HG03460 (cell line): ENCODE measurements around the gene RAB5B.
"Not testable (repeated sequence)": the region's sequence is repeated elsewhere in the genome, so short reads cannot be mapped to it uniquely, and the experiment has no call there.

ENCODE experiments used
- ATAC-seq: cut with Tn5 transposase; IDR thresholded peaks from one replicate; pipeline ENCODE4 v1.9.1; 2021; ENCODE audit not compliant: unreplicated experiment

RAB5B gene

DNA sequence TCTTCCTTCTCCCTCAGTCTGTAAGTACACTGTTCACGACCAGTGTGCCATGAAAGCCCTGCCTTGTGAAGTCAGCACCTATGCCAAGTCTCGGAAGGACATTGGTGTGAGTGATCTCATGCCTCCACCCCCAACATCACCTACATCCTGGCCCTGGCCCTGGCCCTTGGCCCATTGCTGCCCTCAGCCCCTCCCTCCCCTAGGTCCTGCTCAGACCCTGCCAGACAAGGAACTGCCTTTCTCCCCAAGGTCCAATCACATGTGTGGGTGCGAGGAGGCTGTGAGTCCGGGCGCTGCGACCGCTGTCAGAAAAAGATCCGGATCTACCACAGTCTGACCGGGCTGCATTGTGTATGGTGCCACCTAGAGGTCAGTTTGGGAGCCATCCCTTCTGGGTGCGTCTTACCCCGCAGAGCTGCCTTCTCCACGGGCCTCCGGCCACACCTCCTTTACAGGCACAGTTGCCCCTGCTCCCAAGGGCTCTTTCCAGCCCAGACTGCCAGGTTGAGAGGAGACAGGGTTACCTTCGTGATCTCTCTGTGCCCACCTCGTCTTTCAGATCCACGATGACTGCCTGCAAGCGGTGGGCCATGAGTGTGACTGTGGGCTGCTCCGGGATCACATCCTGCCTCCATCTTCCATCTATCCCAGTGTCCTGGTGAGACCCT, 33.7 kb upstream of the RAB5B start:
- ATAC-seq: peak; percentile 97

DNA sequence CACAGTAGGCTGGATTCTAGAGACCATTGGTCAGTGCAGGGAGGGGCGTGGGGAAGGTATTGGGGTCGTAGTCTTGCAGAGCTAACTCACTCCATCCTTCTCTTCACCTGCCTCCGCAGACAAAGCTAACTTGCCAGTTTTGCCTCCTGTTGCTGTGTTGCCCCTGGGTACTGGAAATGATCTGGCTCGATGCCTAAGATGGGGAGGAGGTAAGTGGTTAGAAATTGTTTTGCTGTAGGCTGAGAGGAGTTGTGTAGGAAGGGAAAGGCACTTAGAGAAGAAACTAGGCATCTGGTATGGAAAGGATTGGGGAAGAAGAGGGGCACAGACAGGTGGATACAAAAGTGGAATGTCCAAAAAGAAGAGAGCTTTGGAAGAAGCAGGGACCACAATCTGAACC, 31.8 kb upstream of the RAB5B start:
- ATAC-seq: no peak

DNA sequence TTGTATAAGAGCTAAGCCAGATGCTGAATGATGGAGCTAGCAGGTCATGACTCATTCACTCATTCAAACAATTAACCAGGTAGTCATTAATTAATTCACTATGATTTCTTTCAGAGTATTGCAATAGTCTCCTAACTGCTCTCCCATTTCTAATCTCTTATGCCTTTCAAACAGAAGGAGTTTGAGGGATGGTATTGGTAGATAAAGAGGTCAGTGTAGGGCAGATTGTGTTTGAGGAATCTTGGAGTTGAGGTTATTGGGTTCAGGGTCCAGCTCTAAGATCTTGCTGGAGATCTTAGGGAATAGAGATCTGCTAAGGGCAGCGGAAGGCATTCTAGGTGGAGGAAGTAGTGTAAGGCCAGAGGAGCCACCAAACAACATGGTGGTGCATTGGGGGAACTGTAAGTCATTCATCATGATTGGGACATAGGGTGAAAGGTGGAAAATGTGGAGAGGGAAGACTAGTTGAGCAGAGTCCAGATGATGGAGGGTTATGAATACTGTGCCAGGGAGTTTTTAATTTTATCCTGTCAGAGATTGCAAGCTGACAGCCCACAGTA, 31.2 kb upstream of the RAB5B start:
- ATAC-seq: no peak

DNA sequence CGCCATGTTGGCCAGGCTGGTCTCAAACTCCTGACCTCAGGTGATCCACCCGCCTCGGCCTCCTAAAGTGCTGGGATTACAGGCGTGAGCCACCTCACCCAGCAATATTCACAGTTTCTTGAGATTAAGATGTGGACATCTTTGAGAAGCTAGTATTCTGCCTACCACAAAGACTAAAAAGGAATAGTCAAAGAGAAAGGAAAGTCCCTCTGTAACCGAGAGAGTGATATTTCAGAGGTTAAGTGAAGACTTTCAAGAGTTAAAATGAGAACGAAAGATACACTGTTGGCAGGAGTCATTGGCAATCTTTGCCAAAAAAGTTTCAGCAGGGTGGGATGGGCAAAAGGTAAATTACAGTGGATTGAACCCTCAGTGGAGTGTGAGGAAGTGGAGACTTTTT, 27.3 kb upstream of the RAB5B start:
- no peak for ATAC-seq

DNA sequence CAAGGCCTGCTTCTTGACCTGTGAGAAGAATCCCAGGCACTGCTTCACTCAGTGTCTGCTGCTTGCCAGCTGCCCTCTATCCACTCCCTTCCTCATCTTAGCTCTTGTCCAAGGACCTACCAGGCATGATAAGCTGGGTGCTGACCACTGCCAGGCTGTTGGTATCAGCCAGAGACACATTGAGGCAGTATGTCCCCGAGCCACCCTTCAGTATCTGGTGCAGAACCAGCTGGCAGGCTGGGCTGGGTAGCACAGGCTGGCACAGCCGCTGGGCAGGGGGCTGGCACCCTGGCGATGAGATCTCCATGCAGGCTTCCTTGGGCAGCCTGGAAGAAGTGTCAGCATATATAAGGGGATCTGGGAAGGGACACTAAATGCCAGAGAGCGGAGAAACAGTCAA, 18.5 kb upstream of the RAB5B start:
- ATAC-seq: no peak

DNA sequence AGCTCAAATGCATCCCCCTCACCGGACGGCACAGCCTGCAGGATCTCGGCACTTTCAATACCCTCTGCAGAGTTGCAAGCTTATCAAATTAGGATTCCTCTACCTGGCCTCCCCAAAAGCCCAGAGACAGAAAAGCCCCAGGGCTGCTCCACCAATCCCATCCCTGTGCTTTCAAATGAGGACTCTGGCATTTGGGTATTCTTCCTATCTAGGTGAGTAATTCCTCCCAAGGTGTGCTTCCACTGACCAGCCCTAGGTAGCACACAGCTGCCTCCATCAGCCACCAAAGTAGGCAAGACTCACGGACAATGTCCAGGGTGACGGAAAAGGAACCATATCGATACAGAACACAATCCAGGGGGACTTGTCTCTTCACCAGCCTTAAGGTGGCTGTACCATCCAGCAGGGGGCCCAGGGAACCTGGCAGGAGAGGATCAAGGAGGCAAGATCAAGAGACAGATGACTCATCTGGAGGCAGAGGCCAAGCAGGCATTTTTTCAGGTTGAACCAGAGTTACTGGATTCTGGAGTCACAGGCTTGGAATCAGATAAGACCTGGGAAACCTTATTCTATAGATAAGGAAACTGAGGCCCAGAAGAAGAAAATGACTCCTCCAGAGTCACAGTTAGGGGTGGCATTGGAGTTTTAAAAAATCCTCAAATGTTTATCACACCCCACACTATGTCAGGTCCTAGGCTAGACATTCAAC, 17.9 kb upstream of the RAB5B start:
- ATAC-seq: no peak

DNA sequence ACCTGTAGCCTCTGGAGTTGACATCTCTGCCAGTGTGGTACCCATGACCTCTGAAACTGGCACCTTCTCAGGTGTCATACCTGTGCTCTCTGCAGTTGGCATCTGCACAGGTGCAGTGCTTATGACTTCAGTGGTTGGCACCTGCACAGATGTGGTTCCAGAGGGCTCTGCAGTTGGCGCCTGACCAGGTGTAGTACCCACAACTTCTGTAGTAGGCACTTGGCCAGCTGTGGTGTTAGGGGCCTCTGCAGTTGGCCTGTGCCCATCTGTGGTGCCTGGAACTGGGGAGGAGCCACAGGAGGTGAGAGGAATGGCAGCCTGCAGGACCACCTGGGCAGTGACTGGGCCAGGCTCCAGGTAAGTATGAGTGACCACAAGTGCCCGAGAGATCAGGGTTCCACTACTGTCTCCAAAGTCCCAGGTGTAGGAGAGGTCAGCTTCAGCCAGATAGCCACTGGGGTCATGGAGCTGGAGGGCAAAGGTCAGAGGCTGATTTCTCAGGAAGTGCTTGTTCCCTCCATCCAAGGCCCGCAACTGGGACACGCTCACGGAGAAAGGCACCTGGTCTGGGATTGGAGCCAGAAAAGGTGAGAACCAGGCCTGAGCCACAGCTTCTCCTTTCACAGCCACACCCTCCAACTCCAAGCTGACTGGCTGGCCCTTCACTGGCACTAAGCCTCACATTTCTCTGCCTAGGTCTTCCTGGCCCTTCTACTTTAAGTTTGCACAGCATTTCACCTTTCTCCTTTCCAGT, 16.6 kb upstream of the RAB5B start:
- no peak for ATAC-seq

DNA sequence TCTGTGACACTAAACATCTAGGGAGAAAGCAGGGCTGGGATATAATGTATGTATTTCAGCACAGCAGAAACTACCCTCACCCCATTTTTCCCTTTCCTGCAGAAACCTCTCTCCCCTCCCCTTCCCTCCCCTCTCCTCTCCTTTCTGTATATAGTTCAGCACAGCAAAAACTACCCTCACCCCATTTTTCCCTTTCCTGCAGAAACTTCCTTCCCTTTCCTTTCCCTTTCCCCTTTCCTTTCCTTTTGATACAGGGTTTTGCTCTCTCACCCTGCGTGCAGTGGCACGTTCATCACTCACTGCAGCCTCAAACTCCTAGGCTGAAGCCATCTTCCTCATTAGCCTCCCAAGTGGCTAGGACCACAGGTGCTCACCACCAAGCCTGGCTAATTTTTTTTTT, 10.1 kb upstream of the RAB5B start:
- ATAC-seq: no peak

DNA sequence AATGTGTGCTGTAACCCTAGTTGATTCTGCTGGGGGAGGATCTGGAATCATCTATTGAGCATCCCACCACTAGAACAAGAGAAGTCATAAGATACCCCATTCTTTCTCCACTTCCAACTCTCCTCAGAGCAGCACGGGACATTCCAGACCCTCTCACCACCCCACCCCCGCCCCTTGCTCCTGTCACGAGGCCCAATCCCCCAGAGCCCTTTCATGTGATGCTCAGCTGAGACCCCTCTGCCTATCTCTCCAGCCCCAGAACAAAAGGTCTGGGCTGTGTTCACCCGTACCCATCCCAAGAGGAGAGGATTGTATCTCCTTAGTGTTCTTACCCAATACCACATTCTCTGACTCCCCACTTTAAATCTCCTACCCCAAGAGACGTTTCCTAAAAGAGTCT, 8.6 kb upstream of the RAB5B start:
- ATAC-seq: no peak

DNA sequence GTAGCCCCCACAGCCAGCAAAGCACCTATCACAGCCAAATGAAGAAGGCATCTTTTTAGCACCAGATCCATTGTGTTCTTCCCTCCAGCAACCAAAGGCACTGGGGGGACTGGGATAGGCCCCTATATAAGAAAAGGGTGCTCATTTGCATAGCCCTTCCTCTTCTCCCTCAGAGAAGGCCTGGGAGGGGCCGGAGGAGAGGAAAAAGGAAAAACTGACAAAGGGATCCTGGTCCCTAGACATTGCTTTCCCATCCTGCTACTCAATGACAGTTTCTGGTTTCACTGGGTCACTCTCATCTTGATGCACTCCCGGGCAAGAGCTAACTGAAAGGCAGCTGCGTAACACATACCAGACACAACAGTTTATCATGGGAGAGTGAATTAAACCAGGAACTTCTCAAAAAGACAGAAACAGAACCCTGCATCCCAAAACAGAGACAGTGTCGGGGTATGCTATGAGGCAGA, 7.9 kb upstream of the RAB5B start, which contains the start of gene PMEL:
TSS of gene PMEL (minus strand) at position 102 of the 467 bp plus-strand sequence. CDS start at position 71, 31 bp downstream.
- no peak for ATAC-seq

DNA sequence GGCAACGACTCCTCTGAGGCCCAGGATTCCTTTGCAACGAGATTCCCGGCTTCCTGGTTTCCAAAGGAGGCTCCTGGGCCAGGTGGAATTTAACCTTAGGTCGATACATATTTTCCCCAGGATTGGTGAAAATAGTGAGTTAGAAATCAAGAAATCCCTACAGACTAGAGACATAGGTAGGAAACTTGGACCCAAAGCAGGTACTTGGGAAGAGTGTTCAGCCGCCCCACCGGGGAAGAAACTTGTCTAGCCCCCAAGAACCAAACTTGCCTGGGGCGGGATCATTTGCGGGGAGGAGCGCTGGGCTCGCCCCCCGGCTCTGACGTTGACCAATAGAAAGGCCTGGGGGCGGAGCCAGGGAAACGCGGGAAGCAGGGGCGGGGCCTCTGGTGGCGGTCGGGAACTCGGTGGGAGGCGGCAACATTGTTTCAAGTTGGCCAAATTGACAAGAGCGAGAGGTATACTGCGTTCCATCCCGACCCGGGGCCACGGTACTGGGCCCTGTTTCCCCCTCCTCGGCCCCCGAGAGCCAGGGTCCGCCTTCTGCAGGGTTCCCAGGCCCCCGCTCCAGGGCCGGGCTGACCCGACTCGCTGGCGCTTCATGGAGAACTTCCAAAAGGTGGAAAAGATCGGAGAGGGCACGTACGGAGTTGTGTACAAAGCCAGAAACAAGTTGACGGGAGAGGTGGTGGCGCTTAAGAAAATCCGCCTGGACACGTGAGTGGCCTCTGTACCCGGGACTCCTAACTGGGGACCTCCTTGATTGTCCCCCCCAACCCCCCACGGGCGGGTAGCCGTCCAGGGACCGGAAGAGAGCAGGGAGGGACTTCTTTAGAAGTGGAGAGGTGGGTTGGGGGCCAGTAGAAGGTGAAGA, 7.2 kb upstream of the RAB5B start, which contains the start of gene CDK2:
TSS of gene CDK2 (plus strand) at position 423 of the 874 bp plus-strand sequence. CDS start at position 602, 179 bp downstream.
- ATAC-seq: peak; percentile 95

DNA sequence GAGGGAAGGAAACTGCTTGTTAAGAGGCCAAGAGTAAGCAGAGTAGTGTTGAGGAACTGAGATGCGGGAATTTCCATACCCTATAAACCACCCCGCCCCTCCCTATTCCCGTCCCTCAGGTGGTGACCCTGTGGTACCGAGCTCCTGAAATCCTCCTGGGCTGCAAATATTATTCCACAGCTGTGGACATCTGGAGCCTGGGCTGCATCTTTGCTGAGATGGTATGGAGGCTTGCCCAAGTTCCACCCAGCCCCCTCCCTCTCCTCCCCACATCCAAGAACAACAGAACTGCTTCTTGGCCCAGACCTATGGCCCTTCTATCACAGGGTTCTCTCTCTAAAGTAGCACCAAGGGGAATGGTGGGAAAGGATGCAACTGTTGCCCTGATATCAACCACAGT, 4.5 kb upstream of the RAB5B start:
- ATAC-seq: no peak

DNA sequence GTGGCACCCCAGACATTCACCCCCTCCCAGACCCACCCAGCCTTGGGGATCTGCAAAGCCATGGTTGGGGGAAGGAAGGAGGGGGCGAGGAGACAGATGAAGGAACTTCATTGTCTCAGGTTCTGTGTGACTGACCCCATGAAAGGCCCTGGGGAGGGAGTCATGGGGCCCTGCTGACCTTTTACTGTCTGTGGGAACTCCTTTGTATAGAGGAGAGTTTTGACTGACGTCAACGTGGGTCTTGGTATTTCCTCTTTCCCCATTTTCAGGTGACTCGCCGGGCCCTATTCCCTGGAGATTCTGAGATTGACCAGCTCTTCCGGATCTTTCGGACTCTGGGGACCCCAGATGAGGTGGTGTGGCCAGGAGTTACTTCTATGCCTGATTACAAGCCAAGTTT, 3.1 kb upstream of the RAB5B start:
- ATAC-seq: no peak

DNA sequence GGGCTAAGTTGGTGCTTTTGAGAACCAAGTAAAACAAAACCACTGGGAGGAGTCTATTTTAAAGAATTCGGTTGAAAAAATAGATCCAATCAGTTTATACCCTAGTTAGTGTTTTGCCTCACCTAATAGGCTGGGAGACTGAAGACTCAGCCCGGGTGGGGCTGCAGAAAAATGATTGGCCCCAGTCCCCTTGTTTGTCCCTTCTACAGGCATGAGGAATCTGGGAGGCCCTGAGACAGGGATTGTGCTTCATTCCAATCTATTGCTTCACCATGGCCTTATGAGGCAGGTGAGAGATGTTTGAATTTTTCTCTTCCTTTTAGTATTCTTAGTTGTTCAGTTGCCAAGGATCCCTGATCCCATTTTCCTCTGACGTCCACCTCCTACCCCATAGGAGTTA, 1.8 kb upstream of the RAB5B start:
- ATAC-seq: no peak

DNA sequence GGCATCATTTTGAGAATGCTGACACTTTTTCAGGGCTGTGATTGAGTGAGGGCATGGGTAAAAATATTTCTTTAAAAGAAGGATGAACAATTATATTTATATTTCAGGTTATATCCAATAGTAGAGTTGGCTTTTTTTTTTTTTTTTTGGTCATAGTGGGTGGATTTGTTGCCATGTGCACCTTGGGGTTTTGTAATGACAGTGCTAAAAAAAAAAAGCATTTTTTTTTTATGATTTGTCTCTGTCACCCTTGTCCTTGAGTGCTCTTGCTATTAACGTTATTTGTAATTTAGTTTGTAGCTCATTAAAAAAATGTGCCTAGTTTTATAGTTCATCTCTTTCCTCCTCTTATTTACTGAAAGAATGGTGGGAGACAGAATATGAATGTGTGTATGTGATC, 1.4 kb upstream of the RAB5B start:
- ATAC-seq: no peak

DNA sequence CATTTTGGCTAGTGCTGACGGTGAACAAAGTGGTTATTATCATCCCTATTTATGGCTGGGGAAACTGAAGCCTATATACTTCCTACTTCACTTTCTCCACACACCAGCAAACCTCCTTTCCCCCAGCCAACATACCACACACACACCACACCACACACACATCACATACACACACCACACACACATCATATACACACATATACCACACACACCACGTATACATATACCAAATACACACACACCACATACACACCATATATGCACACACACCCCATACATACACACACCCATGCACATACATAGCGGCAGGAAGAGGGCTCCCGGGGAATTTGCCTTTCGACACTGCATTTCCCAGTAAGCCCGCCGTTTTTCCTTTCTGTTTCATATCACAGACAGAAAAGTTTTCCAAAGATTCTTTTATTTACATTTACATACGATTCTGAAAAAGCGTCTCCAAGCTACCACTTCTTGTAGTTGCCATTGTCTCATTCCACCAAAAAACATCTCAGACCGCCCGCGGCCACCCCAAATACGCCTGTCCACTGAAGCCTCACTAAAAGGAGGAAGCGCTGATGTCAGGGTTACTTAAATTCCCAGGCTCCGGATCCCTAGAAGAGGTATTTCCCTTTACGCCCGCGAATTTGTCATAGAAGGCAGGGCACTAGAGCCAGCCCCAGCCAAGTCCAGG, 823 bp upstream of the RAB5B start:
- no peak for ATAC-seq

DNA sequence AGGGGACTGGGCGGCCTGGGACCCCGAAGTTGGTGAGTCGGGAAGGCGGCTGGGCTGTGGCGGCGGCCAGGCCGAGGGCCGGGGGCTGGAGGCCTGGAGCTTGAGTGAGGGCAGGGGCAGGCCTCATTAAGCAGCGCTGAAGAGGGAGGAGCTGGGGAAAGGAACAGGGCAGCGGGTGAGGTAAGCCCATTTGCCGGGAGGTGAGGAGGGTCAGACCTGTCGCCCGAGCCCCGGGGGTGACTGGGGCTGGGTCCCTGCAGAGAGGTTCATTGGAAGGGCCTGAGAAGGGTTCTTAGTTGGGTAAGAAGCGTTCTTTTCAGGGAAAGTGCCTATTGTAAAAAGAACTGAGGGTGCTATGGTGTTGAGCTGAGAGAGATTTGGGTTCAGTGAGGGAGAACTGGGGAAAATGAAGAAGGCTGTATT, 441 bp downstream of the RAB5B start:
- peak; percentile 19 for ATAC-seq

DNA sequence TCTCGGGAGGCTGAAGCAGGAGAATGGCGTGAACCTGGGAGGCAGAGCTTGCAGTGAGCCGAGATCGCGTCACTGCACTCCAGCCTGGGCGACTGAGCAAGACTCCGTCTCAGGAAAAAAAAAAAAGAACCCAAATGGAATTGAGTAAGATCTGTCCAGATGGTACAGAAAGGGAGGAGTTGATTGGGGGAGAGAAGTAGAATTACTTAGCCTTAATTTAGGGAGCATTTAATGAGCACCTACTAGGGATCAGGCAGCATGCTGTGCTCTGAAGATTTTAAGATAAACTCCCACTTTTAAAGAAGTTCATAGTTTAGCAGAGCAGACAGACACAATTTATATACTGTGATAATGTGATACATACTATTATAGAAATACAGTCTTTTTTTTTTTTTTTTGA, 4.5 kb downstream of the RAB5B start:
- no peak for ATAC-seq

DNA sequence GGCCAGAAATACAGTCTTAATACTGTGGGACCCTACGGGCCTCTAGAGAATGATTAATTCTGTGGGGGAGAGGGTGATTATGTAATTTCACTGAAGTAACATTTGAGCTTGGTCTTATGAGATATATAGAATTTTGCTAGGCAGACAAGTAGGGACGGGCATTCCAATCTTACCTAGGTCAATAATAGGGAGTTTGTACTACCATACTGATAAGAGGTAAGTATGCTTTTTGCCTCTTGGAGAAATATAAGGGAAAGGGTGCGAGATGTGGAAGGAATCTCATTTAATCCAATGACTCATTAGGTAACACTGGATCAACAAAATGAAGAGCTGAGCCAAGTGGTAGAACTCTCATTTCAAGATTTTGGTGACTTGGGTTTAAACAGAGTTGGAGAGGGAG, 5.2 kb downstream of the RAB5B start:
- ATAC-seq: no peak

DNA sequence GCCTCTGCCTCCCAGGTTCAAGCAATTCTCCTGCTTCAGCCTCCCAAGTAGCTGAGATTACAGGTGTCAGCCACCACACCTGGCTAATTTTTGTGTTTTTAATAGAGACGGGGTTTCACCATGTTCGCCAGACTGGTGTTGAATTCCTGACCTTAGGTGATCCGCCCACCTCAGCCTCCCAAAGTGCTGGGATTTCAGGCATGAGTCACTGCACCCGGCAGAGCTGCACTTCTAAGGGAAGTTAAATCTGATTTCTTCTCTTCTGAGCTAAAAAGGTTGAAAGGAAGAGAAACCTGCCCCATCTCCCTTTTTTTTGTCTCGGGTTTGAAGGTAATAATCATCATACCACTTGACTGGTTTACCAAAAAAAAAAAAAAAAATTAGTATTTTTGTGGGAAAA, 8.0 kb downstream of the RAB5B start:
- not testable (repeated sequence) for ATAC-seq
